Upper lobe of right lung (tissue), 1 donor: ENCODE data around the gene UBL7. TPM values are rescaled to one million over a fixed set of nuclear protein-coding genes. Genes with fewer than 3 reads are reported as not detected.
A peak's percentile ranks its signal among the peaks of the same experiment; 100 is the strongest.

Experiments used
- ATAC-seq: fragments of 200-7000 bp; cut with Tn5 transposase; one replicate; pipeline ENCODE4 v1.9.1; 2020; ENCODE audit warnings: mild to moderate bottlenecking, moderate library complexity
- DNase-seq: peaks from one replicate; pipeline ENCODE4 v3.0.0-alpha.2; 2020
- H3K27ac ChIP-seq: fragments of 200-600 bp; one replicate; pipeline ENCODE4 v1.8.0; 2022
- H3K27me3 ChIP-seq: fragments of 200-600 bp; one replicate; pipeline ENCODE4 v1.8.0; 2022; ENCODE audit warnings: mild to moderate bottlenecking
- H3K36me3 ChIP-seq: fragments of 200-600 bp; one replicate; pipeline ENCODE4 v1.8.0; 2022
- H3K4me1 ChIP-seq: fragments of 200-600 bp; one replicate; pipeline ENCODE4 v1.8.0; 2022
- H3K4me3 ChIP-seq: fragments of 200-600 bp; one replicate; pipeline ENCODE4 v1.8.0; 2022; ENCODE audit warnings: mild to moderate bottlenecking
- H3K9me3 ChIP-seq: fragments of 200-600 bp; one replicate; pipeline ENCODE4 v1.8.0; 2022
- intact Hi-C: fragments of 100-400 bp; cut with DNase I; formaldehyde crosslinking; loops from one replicate; pipeline ENCODE4 v1.11.0; 2022
- total RNA-seq: library from RNA; stranded (reverse); fragmentation: NEBNext Ultra II Directional; extraction: Animal tissue kit (Norgen Biotek cat#: 25700); gene quantifications from one replicate; pipeline ENCODE4 v1.2.1, GENCODE V29; 2021
- TF ChIP-seq, protein P1 (sequence below): fragments of 200-600 bp; IDR thresholded peaks from one replicate; pipeline ENCODE4 v1.8.0; 2022; ENCODE audit warnings: antibody characterized with exemption
- donor health status: DM: no; HTN: yes; CAD: no; lungs with severe emphysema.

UBL7 gene
- total RNA-seq, 1 donor from 2014 or later: 40.8 TPM

DNA sequence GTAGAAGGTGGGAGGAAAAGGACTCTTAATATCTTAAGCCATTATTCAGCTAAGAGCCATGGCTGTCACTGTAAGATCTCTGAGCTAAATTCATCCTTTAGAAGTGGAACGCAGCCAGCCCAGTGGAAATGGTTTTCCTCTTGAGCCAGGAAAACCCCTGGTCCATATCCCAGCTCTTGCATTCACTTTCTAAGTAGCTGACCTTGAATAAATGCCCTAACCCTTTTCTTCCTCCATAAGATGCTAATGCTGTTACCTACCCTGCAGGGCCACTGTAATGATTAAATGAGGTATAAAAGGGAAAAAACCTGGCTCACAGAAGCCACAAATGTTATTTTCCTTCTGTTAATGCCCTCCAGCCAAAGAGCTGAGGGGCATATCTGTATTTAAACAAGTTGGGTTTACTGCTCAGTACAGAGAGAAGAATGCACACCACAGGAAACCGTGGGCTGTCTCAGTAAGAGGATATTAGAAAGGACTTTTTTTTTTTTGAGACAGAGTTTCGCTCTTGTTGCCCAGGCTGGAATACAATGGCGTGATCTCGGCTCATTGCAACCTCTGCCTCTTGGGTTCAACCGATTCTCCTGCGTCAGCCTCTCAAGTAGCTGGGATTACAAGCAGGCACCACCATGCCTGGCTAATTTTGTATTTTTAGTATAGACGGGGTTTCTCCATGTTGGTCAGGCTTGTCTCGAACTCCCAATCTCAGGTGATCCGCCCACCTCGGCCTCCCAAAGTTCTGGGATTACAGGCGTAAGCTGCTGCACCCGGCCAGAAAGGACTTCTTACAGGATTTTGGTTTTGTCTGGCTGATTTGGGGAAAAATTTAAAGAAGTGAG lies 6.8 kb downstream of the UBL7 start:
- no peaks in the 10 kb centered on the region for H3K4me1 ChIP-seq
- ATAC-seq (peak; percentile 44), DNase-seq (no peak)
- H3K36me3 ChIP-seq: peaks cover 79% of the 10 kb centered on the region
- no peak overlapping the region for H3K27ac ChIP-seq
- no peaks in the 10 kb centered on the region for H3K27me3 ChIP-seq
- TF ChIP-seq, protein P1, sequence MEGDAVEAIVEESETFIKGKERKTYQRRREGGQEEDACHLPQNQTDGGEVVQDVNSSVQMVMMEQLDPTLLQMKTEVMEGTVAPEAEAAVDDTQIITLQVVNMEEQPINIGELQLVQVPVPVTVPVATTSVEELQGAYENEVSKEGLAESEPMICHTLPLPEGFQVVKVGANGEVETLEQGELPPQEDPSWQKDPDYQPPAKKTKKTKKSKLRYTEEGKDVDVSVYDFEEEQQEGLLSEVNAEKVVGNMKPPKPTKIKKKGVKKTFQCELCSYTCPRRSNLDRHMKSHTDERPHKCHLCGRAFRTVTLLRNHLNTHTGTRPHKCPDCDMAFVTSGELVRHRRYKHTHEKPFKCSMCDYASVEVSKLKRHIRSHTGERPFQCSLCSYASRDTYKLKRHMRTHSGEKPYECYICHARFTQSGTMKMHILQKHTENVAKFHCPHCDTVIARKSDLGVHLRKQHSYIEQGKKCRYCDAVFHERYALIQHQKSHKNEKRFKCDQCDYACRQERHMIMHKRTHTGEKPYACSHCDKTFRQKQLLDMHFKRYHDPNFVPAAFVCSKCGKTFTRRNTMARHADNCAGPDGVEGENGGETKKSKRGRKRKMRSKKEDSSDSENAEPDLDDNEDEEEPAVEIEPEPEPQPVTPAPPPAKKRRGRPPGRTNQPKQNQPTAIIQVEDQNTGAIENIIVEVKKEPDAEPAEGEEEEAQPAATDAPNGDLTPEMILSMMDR: no peak
- intact Hi-C loops: no loop called here
- H3K4me3 ChIP-seq: no peak overlapping the region
- no peaks in the 10 kb centered on the region for H3K9me3 ChIP-seq

DNA sequence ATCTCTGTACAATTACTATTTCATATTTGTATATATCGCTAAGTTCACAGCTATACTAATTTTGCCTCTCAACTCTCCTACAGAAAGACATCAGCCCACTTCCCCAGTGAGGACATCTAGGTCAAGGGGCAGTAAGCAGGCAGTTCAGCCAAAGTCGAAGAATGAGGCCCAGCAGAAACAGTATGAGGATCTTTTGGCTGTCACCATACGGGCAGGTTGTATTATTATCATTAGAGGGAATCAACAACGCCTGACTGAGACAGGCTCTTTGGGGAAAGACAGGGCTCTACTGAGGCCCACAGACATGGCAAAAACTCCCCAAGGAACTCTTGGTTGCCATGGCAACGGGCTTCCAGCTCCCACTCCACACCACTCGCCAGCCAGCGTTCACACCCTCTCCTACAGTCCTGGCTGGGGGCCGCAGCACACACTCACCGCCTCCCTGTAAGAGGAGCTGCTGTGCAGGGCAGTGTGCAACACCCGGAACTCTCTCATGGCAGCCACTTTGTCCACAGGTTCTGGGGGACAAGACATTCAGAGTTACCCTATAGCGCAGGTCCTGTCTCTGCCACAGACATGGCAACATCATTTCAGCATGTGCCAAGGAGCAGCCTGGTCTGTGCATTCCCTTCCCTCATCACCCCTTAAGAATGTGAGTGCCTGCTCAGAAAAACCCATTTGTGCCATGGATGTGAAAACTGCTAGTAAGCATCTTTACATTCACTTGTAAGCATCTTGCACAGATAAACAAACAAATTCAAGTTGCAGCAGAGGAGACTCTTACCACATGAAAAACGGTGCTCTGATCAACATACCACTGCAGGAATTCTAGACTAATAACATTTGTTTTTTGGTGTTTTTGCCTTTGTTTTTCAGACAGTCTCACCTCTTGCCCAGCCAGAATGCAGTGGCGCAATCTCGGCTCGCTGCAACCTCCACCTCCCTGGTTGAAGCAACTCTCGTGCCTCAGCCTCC lies 8.8 kb downstream of the UBL7 start:
- H3K4me3 ChIP-seq: no peak overlapping the region
- H3K36me3 ChIP-seq: peaks cover 91% of the 10 kb centered on the region
- TF ChIP-seq, protein P1: no peak
- no peak overlapping the region for H3K27ac ChIP-seq
- H3K4me1 ChIP-seq: no peaks in the 10 kb centered on the region
- ATAC-seq (peak; percentile 30), DNase-seq (no peak)
- intact Hi-C loops: no loop called here
- H3K27me3 ChIP-seq: no peaks in the 10 kb centered on the region
- H3K9me3 ChIP-seq: no peaks in the 10 kb centered on the region

DNA sequence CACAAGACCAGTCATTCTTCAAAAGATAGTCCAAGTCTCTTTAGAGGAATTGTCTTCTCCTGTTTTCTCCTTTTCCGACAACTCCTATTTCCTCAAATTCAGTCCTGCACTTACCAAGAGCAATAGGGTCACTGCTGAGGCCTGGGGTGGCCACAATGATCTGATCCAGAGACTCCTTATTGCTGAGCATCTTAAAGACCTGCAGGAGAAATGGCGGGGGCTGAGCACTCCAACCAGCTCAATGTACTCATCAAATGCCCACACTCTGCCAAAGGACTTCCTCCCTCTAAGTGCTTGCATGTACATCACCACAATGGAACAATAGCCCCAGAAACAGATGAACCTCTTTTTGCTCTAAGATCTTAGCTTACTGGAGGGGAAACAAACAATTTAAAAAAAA lies 9.6 kb downstream of the UBL7 start:
- intact Hi-C loops: no loop called here
- H3K27ac ChIP-seq: no peak overlapping the region
- no peak for ATAC-seq
- no peaks in the 10 kb centered on the region for H3K4me1 ChIP-seq
- no peaks in the 10 kb centered on the region for H3K9me3 ChIP-seq
- peaks cover 92% of the 10 kb centered on the region for H3K36me3 ChIP-seq
- TF ChIP-seq, protein P1: no peak
- no peak for DNase-seq
- no peaks in the 10 kb centered on the region for H3K27me3 ChIP-seq
- H3K4me3 ChIP-seq: no peak overlapping the region

DNA sequence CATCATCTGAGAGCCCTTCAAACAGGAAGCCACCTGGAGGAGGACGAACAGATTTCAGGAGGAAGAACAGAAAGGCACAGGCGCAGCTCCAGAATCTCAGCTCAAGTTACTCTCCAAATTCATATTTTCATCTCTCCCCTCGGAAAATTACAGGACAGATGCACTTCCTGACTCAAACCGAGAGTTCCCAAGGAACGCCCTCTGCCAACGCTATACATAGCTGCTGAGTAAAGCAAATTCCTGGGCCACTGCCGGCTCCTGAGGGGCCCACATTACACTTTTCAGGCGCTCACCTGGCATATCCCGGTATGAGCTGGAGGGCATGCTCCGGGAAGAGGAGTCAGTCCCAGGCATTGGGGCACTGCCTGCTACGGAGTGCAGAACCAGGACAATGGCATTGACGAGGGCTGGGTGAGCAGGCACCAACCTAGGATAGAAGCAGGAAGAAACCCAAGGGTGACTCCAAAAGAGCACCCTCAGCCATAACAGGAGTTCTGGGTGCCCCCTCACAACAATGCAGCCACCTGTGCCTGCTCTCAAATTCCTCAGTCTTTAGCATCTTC lies 11.2 kb downstream of the UBL7 start:
- Histone ChIP-seq H3K4me1 (no peaks in the 10 kb centered on the region), H3K27ac (no peak overlapping the region), H3K4me3 (no peak overlapping the region), H3K9me3 (no peaks in the 10 kb centered on the region), H3K27me3 (no peaks in the 10 kb centered on the region), H3K36me3 (peaks cover 90% of the 10 kb centered on the region)
- intact Hi-C loops: no loop called here
- ATAC-seq: no peak
- TF ChIP-seq, protein P1: no peak
- no peak for DNase-seq

DNA sequence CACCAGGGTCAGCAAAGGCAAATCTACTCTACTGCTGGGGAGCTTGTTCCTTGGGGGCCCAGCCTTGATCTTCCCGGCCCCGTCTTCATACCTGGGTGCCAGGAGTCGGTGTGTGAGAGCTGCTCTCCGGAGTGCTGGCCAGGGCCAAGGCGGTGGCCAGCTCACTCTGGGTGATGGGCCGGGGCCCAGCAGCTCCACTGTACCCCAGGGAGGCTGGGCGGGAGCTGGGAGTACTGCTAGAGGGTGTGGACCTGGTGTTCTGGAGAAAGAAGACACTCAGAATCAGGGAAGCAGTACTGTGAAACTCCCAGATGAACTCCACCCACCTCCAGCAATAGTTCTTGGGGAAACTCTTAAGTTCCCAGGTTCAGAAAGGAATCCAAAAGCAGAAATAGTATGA lies 11.9 kb downstream of the UBL7 start:
- peaks cover 6% of the 10 kb centered on the region for H3K4me1 ChIP-seq
- H3K27me3 ChIP-seq: no peaks in the 10 kb centered on the region
- intact Hi-C loops: no loop called here
- TF ChIP-seq, protein P1: no peak
- no peak for DNase-seq
- no peak overlapping the region for H3K27ac ChIP-seq
- peaks cover 89% of the 10 kb centered on the region for H3K36me3 ChIP-seq
- no peak for ATAC-seq
- no peak overlapping the region for H3K4me3 ChIP-seq
- H3K9me3 ChIP-seq: no peaks in the 10 kb centered on the region
